NCI-H510A (cell line): ENCODE measurements around the gene SENP5.
A peak's percentile ranks its signal among the peaks of the same experiment; 100 is the strongest.
"Not testable (repeated sequence)": the region's sequence is repeated elsewhere in the genome, so short reads cannot be mapped to it uniquely, and the experiment has no call there.

Source experiments
- DNase-seq: peaks from one replicate; lab custom pipeline; 2025; lab: John Stamatoyannopoulos, UW

Gene SENP5

GRCh38 chr3:196941729-196942225, 74.1 kb downstream of the SENP5 start:
- peak; percentile 65 for DNase-seq

GRCh38 chr3:196942226-196942914, 74.7 kb downstream of the SENP5 start, which contains the start of gene NCBP2:
Gene NCBP2 (minus strand): TSS chr3:196942528. CDS start chr3:196942503, 25 bp downstream.
- DNase-seq, result peak; percentile 99

- DNase-seq, result no peak
Observed at GRCh38 chr3:196942915-196943277, 75.2 kb downstream of the SENP5 start.

- DNase-seq, result not testable (repeated sequence)
Observed at GRCh38 chr3:196944037-196944790, 76.5 kb downstream of the SENP5 start.

- DNase-seq, result no peak
Observed at GRCh38 chr3:196947136-196947859, 79.6 kb downstream of the SENP5 start.

GRCh38 chr3:196947860-196948441, 80.2 kb downstream of the SENP5 start:
- DNase-seq, result no peak

GRCh38 chr3:196948442-196949284, 80.9 kb downstream of the SENP5 start:
- DNase-seq, result no peak

GRCh38 chr3:196949285-196949619, 81.5 kb downstream of the SENP5 start:
- DNase-seq, result no peak

- no peak for DNase-seq
Observed at GRCh38 chr3:196949750-196950149, 82.0 kb downstream of the SENP5 start.

- DNase-seq, result no peak
Observed at GRCh38 chr3:196951371-196951770, 83.7 kb downstream of the SENP5 start.

GRCh38 chr3:196954832-196955231, 87.1 kb downstream of the SENP5 start:
- no peak for DNase-seq

GRCh38 chr3:196962108-196962929, 94.6 kb downstream of the SENP5 start:
- DNase-seq, result no peak

GRCh38 chr3:196962930-196963630, 95.4 kb downstream of the SENP5 start:
- DNase-seq, result no peak

GRCh38 chr3:196963631-196963953, 95.9 kb downstream of the SENP5 start:
- no peak for DNase-seq

- no peak for DNase-seq
Observed at GRCh38 chr3:196965112-196965803, 97.5 kb downstream of the SENP5 start.

GRCh38 chr3:196965804-196966173, 98.1 kb downstream of the SENP5 start:
- DNase-seq, result no peak

- no peak for DNase-seq
Observed at GRCh38 chr3:196966526-196967401, 99.0 kb downstream of the SENP5 start.

GRCh38 chr3:196967412-196968232, 99.9 kb downstream of the SENP5 start:
- no peak for DNase-seq
